Peyer's patch (tissue), 4 donors: Measurements from ENCODE around the gene CARMIL1. TPM values are rescaled to one million over a fixed set of nuclear protein-coding genes. Genes with fewer than 3 reads are reported as not detected.

Experiments
- DNase-seq, 3 donors: peaks; one replicate each; pipeline ENCODE4 v3.0.0-alpha.2; 2017 to 2019
- H3K27ac ChIP-seq, 4 donors: fragments of 200-600 bp; sonication (generic); one replicate each; pipeline ENCODE4 v1.5.1; 2016 to 2019
- H3K27me3 ChIP-seq, 2 donors: fragments of 200-600 bp; sonication (generic); one replicate each; pipeline ENCODE4 v1.5.1; 2019
- H3K36me3 ChIP-seq, 3 donors: fragments of 200-600 bp; sonication (generic); one replicate each; pipeline ENCODE4 v1.5.1; 2016 to 2019
- H3K4me1 ChIP-seq, 4 donors: fragments of 200-600 bp; sonication (generic); one replicate each; pipeline ENCODE4 v1.5.1; 2016 to 2019
- H3K4me3 ChIP-seq, 4 donors: fragments of 200-600 bp; sonication (generic); 1 replicate in 3 of 4; 2 replicates in 1 of 4; pipeline ENCODE4 v1.5.1; 2016 to 2019; ENCODE audit warnings: mild to moderate bottlenecking in 1 of 4
- H3K9me3 ChIP-seq, 4 donors: fragments of 200-600 bp; sonication (generic); one replicate each; pipeline ENCODE4 v1.5.1; 2016 to 2019; ENCODE audit warnings: mild to moderate bottlenecking in 1 of 4
- CTCF ChIP-seq, 6 experiments: fragments of 450-650 bp in 4 of 6; fragments of 200-600 bp in 2 of 6; sonication (generic) in 1 of 6; IDR thresholded peaks; one replicate each; pipeline ENCODE4 v1.5.1; 2017 to 2019; ENCODE audit warnings: antibody characterized with exemption in 6 of 6, mild to moderate bottlenecking in 3 of 6, moderate library complexity in 1 of 6
- POLR2A ChIP-seq, 2 donors: fragments of 450-650 bp; IDR thresholded peaks; one replicate each; pipeline ENCODE4 v1.5.1; 2017; ENCODE audit warnings: antibody characterized with exemption in 2 of 2, mild to moderate bottlenecking in 2 of 2, moderate library complexity in 2 of 2
- total RNA-seq, 4 donors: library from RNA; depleted of rRNA; stranded (reverse); fragments of >200 nt; gene quantifications; one replicate each; pipeline ENCODE4 v1.1.0, GENCODE V29; 2016

Gene CARMIL1
- total RNA-seq, 4 donors from 2014 or later: 75.1 to 107 (median 85.7) TPM

- H3K4me1 ChIP-seq: peaks cover 0 to 30% (median 2%) of the 10 kb centered on the region in 4 donors
- no peaks in the 10 kb centered on the region for H3K27me3 ChIP-seq
- no peak overlapping the region for H3K27ac ChIP-seq
- H3K36me3 ChIP-seq: no peaks in the 10 kb centered on the region
- TF ChIP-seq CTCF (IDR thresholded peaks at IDR 0.05) (no peak), POLR2A (IDR thresholded peaks at IDR 0.05) (no peak)
- no peaks in the 10 kb centered on the region for H3K9me3 ChIP-seq
- no peak overlapping the region for H3K4me3 ChIP-seq
- DNase-seq: no peak
Observed at GRCh38 chr6:25413207-25413905, 134.2 kb downstream of the CARMIL1 start.

- Histone ChIP-seq H3K4me1 (peaks cover 0 to 33% (median 2%) of the 10 kb centered on the region in 4 donors), H3K27me3 (no peaks in the 10 kb centered on the region), H3K9me3 (no peaks in the 10 kb centered on the region), H3K4me3 (no peak overlapping the region), H3K27ac (no peak overlapping the region), H3K36me3 (no peaks in the 10 kb centered on the region)
- DNase-seq: no peak
- TF ChIP-seq CTCF (IDR thresholded peaks at IDR 0.05) (no peak), POLR2A (IDR thresholded peaks at IDR 0.05) (no peak)
Observed at GRCh38 chr6:25414168-25414567, 135.0 kb downstream of the CARMIL1 start.

GRCh38 chr6:25414755-25415154, 135.6 kb downstream of the CARMIL1 start:
- Histone ChIP-seq H3K36me3 (no peaks in the 10 kb centered on the region), H3K9me3 (no peaks in the 10 kb centered on the region), H3K4me1 (peaks cover 0 to 33% (median 2%) of the 10 kb centered on the region in 4 donors), H3K27ac (no peak overlapping the region), H3K4me3 (no peak overlapping the region), H3K27me3 (no peaks in the 10 kb centered on the region)
- DNase-seq: no peak
- TF ChIP-seq CTCF (IDR thresholded peaks at IDR 0.05) (no peak), POLR2A (IDR thresholded peaks at IDR 0.05) (no peak)

GRCh38 chr6:25415274-25415673, 136.1 kb downstream of the CARMIL1 start:
- H3K36me3 ChIP-seq: no peaks in the 10 kb centered on the region
- no peak for DNase-seq
- no peaks in the 10 kb centered on the region for H3K27me3 ChIP-seq
- H3K9me3 ChIP-seq: no peaks in the 10 kb centered on the region
- TF ChIP-seq CTCF (IDR thresholded peaks at IDR 0.05) (no peak), POLR2A (IDR thresholded peaks at IDR 0.05) (no peak)
- no peak overlapping the region for H3K27ac ChIP-seq
- peaks cover 0 to 32% (median 2%) of the 10 kb centered on the region in 4 donors for H3K4me1 ChIP-seq
- no peak overlapping the region for H3K4me3 ChIP-seq

GRCh38 chr6:25415701-25416100, 136.5 kb downstream of the CARMIL1 start:
- Histone ChIP-seq H3K27me3 (no peaks in the 10 kb centered on the region), H3K4me1 (peaks cover 0 to 28% (median 2%) of the 10 kb centered on the region in 4 donors), H3K36me3 (no peaks in the 10 kb centered on the region), H3K9me3 (no peaks in the 10 kb centered on the region), H3K4me3 (no peak overlapping the region), H3K27ac (no peak overlapping the region)
- no peak for DNase-seq
- TF ChIP-seq CTCF (IDR thresholded peaks at IDR 0.05): no peak
- TF ChIP-seq POLR2A (IDR thresholded peaks at IDR 0.05): no peak
